EH (cell line): ENCODE data around the gene FARSA.
"Not testable (repeated sequence)": the region's sequence is repeated elsewhere in the genome, so short reads cannot be mapped to it uniquely, and the experiment has no call there.

Experiments
- DNase-seq: peaks from one replicate; pipeline ENCODE4 v3.0.0-alpha.2; 2015; ENCODE audit warnings: low read depth

FARSA gene

GRCh38 chr19:12937927-12938778 is 4.6 kb upstream of the FARSA start, which contains the start of gene CALR:
TSS of gene CALR (plus strand) at chr19:12938609. CDS start at chr19:12938680, 71 bp downstream.
- peak; percentile 99 for DNase-seq

DNA sequence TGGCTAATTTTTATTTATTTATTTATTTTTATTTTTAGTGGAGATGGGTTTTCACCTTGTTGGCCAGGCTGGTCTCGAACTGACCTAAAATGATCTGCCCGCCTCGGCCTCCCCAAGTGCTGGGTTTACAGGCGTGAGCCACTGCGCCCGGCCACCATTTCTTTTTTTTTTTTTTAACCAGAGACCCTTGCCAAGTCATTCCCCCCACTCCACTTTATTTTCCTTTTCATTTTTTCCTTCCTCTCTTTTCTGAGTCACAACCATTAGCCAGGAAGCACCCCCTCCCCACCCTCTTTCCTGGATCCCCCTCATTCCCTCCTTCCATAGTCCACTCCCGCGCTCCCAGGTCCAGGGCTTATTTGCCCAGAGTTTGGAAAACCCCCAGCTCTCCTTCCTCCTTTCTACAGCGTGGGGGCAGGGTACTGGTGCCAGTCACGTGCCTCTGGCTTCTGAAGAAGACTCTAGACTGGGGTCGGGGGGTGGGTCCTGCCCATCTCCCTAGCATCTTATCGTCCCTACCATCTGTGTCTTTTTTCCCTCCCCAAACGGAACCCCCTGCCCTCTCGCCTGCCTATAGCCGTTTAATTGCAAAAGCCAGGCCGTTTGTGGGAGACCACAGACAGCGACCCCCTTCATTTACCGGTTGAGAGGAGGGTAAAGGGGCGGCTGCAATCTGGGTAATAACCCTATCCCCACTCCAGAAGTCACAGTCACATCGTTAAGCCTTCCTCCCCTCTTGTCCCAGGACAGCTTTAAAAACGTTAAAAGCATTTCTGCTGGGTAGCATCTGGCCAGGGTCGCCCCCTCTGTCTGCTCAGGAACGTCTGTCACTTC is 3.8 kb upstream of the FARSA start:
- DNase-seq, result no peak

- DNase-seq, result no peak
These were observed 3.1 kb upstream of the FARSA start for GRCh38 chr19:12936582-12936981.

GRCh38 chr19:12935071-12935470 is 1.6 kb upstream of the FARSA start:
- no peak for DNase-seq

DNA sequence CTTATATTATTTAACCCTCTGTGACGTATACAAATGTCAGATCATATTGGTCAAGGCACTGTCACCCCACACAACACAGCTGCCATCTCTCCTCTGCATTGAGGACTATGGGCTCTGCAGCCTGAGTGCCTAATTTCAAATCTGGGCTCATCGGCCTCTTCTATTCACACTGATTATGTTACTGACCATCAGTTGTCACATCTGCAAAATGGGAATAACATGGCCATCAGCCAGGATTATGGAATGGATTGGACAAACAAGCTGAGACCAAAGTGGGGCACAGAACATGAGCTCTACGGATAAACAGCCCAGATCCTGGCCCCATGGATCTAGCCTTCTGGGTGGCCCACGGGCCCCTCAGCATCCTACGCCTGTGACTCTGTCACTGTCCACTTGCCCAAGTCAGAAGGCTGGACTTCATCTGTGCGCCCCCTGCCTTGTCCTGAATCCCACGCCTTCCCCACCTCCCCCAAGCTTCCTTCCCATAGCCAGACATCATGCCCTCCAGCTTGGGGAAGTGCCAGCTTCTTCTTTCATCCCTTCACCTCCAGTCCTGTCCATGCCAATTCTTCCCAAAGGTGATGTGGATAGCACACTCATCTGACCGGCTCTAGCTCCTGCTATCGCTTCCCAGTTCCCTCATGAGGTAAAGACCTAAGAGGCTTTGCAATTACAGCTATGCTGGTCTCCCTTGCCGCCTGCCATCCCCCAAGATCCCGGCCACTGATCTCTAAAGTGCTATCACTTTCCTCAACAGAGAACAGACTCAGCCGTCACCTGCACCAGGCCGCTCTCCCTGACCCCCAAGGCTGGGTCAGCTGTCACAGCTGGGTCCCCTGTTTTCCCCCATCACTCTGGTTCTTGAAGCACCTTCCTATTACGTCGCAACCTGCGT is 872 bp downstream of the FARSA start:
- DNase-seq, result no peak

DNA sequence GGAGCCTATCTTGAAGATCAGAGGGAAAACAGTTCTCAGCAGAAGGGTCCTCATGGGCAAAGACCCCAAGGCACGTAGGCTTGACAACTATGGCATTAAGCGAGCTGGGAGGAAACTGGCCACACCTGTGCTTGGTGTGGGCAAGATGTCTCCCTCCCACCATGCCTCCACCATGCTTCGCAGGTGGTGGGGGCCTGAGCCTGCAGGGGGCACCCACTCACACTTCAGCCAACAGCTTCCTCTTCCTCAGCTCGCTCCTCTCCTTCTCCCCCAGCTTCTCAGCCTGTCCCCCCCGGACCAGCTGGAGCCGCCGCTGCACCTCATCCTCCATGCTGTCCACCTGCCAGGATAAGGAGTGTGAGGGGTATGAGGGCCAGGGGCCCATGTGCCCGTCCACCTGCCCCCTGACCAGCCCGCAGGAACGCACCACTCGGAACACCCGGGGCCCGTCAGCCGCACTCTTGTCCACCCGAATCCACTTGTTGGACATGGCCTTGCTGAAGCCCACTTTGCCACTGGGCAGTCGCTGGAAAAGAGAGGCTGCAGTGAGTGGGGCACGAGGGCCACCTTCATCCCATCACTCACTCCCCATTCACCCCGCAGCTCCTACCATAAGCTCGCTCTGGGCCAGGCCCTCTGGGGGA is 3.4 kb downstream of the FARSA start:
- DNase-seq, result no peak

DNA sequence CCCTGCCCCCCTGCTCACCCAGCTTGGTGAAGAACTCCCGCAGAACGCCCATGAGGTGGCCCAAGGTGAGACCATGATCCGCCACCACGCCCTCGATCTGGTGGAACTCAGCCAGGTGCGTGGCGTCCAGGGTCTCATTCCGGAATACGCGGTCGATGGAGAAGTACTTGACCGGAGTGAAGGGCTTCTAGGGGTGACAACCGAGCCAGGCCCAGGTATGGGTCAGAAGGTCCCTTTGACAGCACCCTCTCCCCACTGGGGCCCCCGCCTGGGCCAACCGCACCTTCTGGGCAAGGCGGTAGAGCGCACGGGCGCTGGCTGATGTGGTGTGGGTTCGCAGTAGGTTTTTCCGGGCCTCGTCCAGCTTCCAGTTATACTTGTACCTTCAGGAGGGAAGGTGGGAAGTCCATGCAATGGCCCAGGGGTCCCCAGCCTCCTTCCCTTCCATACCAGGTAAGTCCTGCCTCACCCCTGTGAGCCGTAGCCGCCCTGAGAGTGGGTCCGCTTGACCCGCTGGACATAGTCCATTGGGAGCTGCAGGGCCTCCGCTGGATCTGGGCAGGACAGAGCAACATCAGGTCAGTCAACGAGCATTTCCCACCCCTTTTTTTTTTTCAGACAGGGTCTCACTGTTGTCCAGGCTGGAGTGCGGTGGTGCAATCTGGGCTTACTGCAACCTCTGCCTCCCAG is 8.7 kb downstream of the FARSA start:
- no peak for DNase-seq

GRCh38 chr19:12922959-12923358 is 10.6 kb downstream of the FARSA start:
- DNase-seq, result no peak

DNA sequence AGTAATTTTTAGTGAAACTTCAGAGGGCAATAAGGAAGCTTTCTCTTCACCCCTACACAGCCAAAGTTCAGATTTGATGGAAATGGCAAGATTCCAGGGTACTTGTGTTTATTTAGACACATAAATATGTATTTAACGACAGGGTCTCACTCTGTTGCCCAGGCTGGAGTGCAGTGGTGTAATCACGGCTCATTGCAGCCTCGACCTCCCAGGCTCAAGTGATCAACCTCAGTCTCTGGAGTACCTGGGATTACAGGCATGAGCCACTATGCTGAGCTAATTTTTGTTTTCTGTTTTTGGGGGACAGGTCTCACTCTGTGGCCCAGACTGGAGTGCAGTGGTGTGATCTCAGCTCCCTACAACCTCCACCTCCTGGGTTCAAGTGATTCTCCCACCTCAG is 12.5 kb downstream of the FARSA start:
- DNase-seq, result no peak

- no peak for DNase-seq
These were observed 15.3 kb downstream of the FARSA start for GRCh38 chr19:12918253-12918652.

DNA sequence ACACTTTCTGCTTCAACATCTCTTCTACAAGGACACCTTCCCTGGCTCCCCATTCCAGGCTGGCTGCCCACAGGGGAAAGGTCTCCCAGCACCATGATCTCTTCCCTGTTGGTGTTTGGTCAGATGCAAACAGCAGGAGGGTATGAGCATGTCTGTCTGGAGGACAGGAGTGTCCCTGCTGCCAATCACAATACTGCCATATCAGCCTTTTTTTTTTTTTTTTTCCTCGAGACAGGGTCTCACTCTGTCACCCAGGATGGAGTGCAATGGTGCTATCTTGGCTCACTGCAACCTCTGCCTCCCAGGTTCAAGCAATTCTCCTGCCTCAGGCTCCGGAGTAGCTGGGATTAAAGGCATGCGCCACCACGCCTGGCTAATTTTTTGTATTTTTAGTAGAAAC is 17.7 kb downstream of the FARSA start:
- not testable (repeated sequence) for DNase-seq

DNA sequence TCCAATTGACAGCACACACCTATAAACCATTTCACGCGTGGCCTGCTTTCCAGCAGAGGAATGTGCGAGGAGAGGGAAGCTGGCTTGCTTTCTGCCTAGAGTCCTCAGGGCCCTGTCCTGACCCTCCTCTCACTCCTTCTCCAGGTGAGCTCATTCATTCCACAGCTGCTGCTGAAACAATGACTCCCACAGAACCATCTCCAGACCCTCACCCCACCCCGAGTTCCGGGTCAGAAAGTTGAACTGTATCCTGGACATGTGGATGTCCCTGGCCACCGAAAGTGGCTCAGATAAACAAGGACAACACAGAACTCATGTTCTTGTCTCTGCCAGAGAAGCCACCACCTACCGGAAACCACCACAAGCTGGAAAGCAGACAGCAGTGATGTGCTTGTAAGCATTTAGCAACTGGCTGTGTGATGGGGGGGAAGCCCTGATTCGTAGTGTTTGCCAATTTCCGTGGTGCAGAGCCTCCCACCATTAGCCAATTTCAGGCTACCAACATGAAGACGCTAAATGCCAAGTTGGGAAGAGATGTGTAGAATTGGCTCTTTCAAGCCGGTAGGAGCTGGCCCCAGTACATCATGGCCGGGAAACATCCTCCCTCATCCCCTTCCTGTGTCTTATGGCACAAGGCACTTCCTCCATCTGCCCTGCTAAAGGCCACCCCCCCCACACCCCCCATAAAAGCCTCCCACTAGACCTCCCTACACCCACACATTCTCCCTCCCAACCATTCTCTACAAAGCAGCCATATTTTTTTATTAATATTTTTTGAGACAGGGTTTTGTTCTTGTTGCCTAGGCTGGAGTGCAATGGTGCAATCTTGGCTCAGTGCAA is 19.4 kb downstream of the FARSA start:
- DNase-seq, result peak; percentile 11

DNA sequence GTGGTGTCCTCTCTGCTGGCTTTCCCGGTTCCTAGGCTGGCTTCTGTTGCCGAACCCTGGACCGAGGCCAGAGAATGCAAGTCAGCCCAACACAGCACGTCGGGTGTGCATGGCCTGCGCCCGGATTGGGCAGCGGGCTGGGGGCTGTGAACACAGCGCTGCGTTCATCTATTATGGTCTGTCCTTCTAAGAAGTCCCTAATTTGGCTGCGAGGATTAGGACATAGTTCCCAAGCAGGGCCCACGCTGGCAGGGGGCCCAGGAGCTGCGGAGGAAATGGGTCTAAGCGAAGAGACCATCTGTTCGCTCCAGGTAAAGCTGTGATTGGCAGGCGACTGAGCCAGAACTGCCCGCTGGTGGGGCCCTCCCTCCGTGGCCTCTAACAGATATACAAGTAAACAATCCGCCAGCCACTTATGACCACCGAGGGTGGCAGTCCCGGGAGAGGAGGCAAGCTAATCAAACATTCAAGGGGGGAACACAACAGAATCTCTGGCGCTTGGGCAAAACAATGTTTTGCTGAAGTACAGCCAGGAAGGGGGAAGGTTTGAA is 20.4 kb downstream of the FARSA start:
- DNase-seq, result peak; percentile 54

DNA sequence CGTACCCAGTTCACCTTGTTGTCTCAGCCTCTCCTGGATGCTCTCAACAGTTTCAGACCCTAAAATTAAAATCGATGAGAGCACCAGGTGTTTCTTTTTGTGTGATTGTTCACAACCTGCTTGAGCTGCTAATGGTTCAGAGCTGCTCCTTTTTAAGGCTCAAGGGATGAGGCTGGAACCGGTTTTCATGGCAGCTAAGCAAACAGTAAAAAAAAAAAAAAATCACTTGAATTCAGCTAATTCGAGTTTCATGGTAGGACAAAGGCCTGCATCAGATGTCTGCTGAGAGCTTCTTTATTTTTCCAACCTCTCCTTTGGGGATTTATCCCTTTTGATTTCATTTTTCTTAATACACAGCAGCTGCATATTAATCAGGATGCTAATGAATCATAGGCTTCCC is 20.9 kb downstream of the FARSA start:
- no peak for DNase-seq

- DNase-seq, result no peak
These were observed 26.3 kb downstream of the FARSA start for GRCh38 chr19:12907166-12907565.

DNA sequence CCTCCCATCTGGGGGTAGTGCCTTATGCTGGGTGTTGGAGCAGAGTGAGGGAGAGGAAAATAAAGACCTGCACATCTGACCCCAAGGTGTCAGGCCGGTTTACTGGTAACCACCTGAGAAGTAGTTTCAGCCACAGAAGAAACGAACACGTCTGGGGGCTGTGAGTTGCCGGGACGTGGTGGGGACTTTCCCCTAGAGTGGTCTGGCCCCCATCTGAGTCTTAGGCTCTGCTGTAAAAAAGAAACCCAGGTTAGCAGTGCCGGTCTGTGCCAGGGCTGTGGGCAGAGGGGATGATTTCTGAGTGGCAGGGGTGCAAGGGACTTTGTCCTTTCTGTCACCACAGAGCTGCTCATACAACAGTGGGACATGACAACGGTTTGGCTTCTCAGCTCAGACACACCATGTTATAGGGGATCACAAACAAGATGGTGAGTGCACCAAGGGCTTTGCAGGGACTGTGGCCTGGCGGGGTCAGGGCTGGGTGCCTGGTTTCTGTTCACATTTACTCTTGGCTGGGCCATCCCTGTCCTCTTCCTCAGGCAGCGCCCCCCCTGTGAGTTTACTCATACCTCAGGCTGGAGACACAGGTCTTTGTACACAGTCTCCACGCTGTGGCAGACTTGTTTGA is 33.5 kb downstream of the FARSA start:
- DNase-seq, result no peak

DNA sequence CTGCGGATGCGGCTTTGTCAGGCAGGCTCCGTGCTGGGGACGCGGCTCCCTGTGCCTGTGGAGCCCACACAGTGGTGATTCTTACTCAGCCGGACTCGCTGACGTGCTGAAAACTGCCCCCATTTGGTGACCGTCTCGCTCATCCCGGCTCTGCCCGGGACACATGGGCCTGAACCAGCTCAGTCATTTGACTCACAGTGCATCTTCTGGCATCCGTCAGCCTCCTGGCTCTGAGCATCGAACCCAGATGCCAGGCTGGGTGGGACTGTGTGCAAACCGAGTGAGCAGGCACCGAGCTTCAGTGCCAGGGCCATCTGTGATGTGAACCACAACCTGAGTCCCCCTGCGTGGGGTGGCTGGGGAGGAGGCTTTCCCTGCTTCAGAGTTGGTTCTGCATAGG is 37.1 kb downstream of the FARSA start:
- DNase-seq, result no peak

- no peak for DNase-seq
These were observed 39.9 kb downstream of the FARSA start for GRCh38 chr19:12893582-12893981.

- no peak for DNase-seq
These were observed 41.9 kb downstream of the FARSA start for GRCh38 chr19:12891553-12892021.
